ENCODE results near the gene AMPD2. TPM values are rescaled to one million over a fixed set of nuclear protein-coding genes. Genes with fewer than 3 reads are reported as not detected.
"Not testable (repeated sequence)": the region's sequence is repeated elsewhere in the genome, so short reads cannot be mapped to it uniquely, and the experiment has no call there.

AMPD2 gene
- total and polyA plus RNA-seq, 2 experiments from 2014 or later = 61.3 to 79.3 TPM

- Histone ChIP-seq H3K79me2 (ENCODE audit: insufficient read depth) (no peaks in the 10 kb centered on the region), H3K9me3 (ENCODE audit: low read depth) (no peaks in the 10 kb centered on the region), H3K4me1 (ENCODE audit: insufficient read depth) (0 out of 2 replicates have a peak, but pooled peaks cover 8% of the 10 kb centered on the region), H3K9me2 (ENCODE audit: insufficient read depth) (no peaks in the 10 kb centered on the region), H3K9ac (no peak overlapping the region), H3K27me3 (replicated peaks; ENCODE audit: insufficient read depth) (no peaks in the 10 kb centered on the region), H2AFZ (no peak overlapping the region), H3F3A (ENCODE audit: insufficient read depth) (no peaks in the 10 kb centered on the region), H3K27ac (no peak overlapping the region), H4K20me1 (ENCODE audit: insufficient read depth) (no peaks in the 10 kb centered on the region), H3K4me3 (no peak overlapping the region), H3K36me3 (ENCODE audit: low read depth) (no peaks in the 10 kb centered on the region), H3K4me2 (ENCODE audit: unreplicated experiment) (no peak overlapping the region)
- no peak for DNase-seq
- in situ Hi-C loops (cut with MboI) = no loop called here
- 49 to 54% methylated on average over 3 of the region's 3 CpGs for WGBS, 2 experiments (ENCODE audit: low coverage in 1 of 2, low lambda C conversion rate in 2 of 2, missing lambda C conversion rate in 2 of 2)
- no peak for TF ChIP-seq EZH2 (IDR thresholded peaks at IDR 0.05; ENCODE audit: insufficient read depth, poor library complexity, severe bottlenecking)
- no peak for TF ChIP-seq EZH2phosphoT487 (IDR thresholded peaks at IDR 0.05; ENCODE audit: insufficient read depth, low read depth)
Observed at GRCh38 chr1:109658533-109659042, 39.0 kb downstream of the AMPD2 start.

- Histone ChIP-seq H3K4me3 (no peak overlapping the region), H3K36me3 (ENCODE audit: low read depth) (no peaks in the 10 kb centered on the region), H2AFZ (no peak overlapping the region), H4K20me1 (ENCODE audit: insufficient read depth) (no peaks in the 10 kb centered on the region), H3K4me2 (ENCODE audit: unreplicated experiment) (no peak overlapping the region), H3K27me3 (replicated peaks; ENCODE audit: insufficient read depth) (no peaks in the 10 kb centered on the region), H3K79me2 (ENCODE audit: insufficient read depth) (no peaks in the 10 kb centered on the region), H3K9me3 (ENCODE audit: low read depth) (no peaks in the 10 kb centered on the region), H3K27ac (no peak overlapping the region), H3K9ac (no peak overlapping the region), H3K4me1 (ENCODE audit: insufficient read depth) (peaks cover 13% of the 10 kb centered on the region; the same call in 1 of the 2 replicates), H3F3A (ENCODE audit: insufficient read depth) (no peaks in the 10 kb centered on the region), H3K9me2 (ENCODE audit: insufficient read depth) (no peaks in the 10 kb centered on the region)
- DNase-seq = no peak
- WGBS, 2 experiments (ENCODE audit: low coverage in 1 of 2, low lambda C conversion rate in 2 of 2, missing lambda C conversion rate in 2 of 2) = 93 to 96% methylated on average over 2 of the region's 2 CpGs
- in situ Hi-C loops (cut with MboI) = no loop called here
- TF ChIP-seq EZH2 (IDR thresholded peaks at IDR 0.05; ENCODE audit: insufficient read depth, poor library complexity, severe bottlenecking) (no peak), EZH2phosphoT487 (IDR thresholded peaks at IDR 0.05; ENCODE audit: insufficient read depth, low read depth) (no peak)
Observed at GRCh38 chr1:109659145-109659544, 39.5 kb downstream of the AMPD2 start.

DNA sequence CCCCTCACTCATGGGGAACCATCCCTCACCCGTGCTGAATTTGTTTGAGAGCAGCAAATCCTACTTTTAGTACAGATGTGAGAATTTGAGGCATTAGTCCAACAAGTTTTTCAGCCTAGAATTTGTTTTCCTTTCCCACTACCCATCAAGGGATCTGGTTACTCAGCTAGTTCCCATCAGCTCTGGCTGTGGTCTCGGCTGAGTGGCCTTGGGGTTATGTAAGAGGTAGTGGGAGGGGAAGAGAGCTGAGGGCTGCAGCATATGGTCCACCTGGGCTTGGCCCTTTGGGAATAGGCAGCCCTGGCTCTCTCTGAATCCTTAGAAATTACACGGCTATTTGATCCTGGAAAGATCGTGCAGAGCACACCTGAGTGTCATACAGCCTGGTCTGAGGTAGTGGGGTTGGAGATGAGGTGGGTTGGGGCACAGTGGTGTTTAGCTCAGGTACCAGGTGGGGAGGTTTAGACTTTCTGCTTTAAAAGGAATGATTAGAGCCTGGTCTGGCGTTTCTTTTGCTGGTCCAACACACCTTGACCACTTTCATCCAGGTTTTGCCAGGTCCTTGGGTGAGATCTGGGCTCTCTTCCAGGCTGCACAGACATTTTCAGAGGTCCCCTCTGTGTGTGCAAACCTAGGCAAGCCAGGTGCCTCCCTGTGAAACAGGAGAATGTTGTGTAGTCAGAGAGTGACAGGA lies 40.5 kb downstream of the AMPD2 start:
- H3K9me2 ChIP-seq (ENCODE audit: insufficient read depth) = no peaks in the 10 kb centered on the region
- H3F3A ChIP-seq (ENCODE audit: insufficient read depth) = no peaks in the 10 kb centered on the region
- no peaks in the 10 kb centered on the region for H3K79me2 ChIP-seq (ENCODE audit: insufficient read depth)
- H4K20me1 ChIP-seq (ENCODE audit: insufficient read depth) = no peaks in the 10 kb centered on the region
- 60 to 64% methylated on average over 5 of the region's 5 CpGs for WGBS, 2 experiments (ENCODE audit: low coverage in 1 of 2, low lambda C conversion rate in 2 of 2, missing lambda C conversion rate in 2 of 2)
- H3K4me3 ChIP-seq = no peak overlapping the region
- H3K4me1 ChIP-seq (ENCODE audit: insufficient read depth) = peaks cover 10% of the 10 kb centered on the region; the same call in 1 of the 2 replicates
- H3K36me3 ChIP-seq (ENCODE audit: low read depth) = no peaks in the 10 kb centered on the region
- no peak overlapping the region for H3K4me2 ChIP-seq (ENCODE audit: unreplicated experiment)
- H3K9me3 ChIP-seq (ENCODE audit: low read depth) = no peaks in the 10 kb centered on the region
- H3K27me3 ChIP-seq (replicated peaks; ENCODE audit: insufficient read depth) = no peaks in the 10 kb centered on the region
- DNase-seq = no peak
- in situ Hi-C loops (cut with MboI) = no loop called here
- H3K27ac ChIP-seq = no peak overlapping the region
- no peak overlapping the region for H2AFZ ChIP-seq
- no peak overlapping the region for H3K9ac ChIP-seq
- TF ChIP-seq EZH2phosphoT487 (IDR thresholded peaks at IDR 0.05; ENCODE audit: insufficient read depth, low read depth) (no peak), EZH2 (IDR thresholded peaks at IDR 0.05; ENCODE audit: insufficient read depth, poor library complexity, severe bottlenecking) (no peak)

GRCh38 chr1:109660691-109661026 lies 41.0 kb downstream of the AMPD2 start:
- H3K4me3 ChIP-seq; DNase-seq; H3K9me2 ChIP-seq (ENCODE audit: insufficient read depth); H2AFZ ChIP-seq; H3F3A ChIP-seq (ENCODE audit: insufficient read depth); H3K36me3 ChIP-seq (ENCODE audit: low read depth); H3K9ac ChIP-seq; H4K20me1 ChIP-seq (ENCODE audit: insufficient read depth); H3K27me3 ChIP-seq (replicated peaks; ENCODE audit: insufficient read depth); in situ Hi-C loops (cut with MboI); H3K9me3 ChIP-seq (ENCODE audit: low read depth); H3K27ac ChIP-seq; H3K4me1 ChIP-seq (ENCODE audit: insufficient read depth); H3K4me2 ChIP-seq (ENCODE audit: unreplicated experiment); H3K79me2 ChIP-seq (ENCODE audit: insufficient read depth): not testable (repeated sequence)
- 60 to 70% methylated on average over 3 to 4 of the region's 4 CpGs for WGBS, 2 experiments (ENCODE audit: low coverage in 1 of 2, low lambda C conversion rate in 2 of 2, missing lambda C conversion rate in 2 of 2)
